Choroid plexus epithelial cell (primary cell): ENCODE data around the gene SIRT5.

Source experiments
- DNase-seq: peaks from one replicate; pipeline ENCODE4 v3.0.0-alpha.2; 2010; ENCODE audit warnings: low read depth
- H3K4me3 ChIP-seq: 2 replicates; pipeline ENCODE4 v1.5.1; 2011; ENCODE audit warnings: low read depth, mild to moderate bottlenecking, control low read depth, low read length, moderate library complexity
- CTCF ChIP-seq: conservative IDR thresholded peaks from 2 replicates; pipeline ENCODE4 v1.5.1; 2011; ENCODE audit warnings: low read depth, mild to moderate bottlenecking, control low read depth, inconsistent platforms, low read length, moderate library complexity

The SIRT5 gene

DNA sequence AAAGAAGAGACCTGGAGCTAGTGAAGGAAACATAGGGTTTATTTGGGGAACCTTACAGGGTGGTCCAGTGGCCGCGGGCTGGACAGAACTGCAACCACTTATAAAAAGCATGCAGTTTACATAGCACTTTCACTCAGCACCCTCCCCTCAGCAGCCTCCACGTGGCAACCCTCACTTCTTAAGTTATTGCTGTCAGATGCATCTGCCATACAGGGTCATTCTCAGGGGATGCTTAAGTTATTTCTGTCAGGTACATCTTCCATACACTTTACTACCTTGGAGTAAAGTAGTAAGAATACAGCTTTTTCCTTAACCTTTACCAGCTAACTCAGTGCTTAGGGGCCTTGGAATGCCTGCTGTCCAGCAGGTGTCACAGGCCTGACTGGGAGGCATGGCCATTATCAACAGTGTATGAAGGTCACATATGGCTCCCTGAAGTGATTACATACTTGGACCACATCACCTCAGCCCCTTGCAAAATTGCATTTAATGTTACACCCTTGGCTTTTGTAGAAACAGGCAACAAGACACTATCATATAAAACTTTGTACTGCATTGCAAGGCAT, 38.7 kb downstream of the SIRT5 start:
- TF ChIP-seq CTCF = no peak
- no peak overlapping the region for H3K4me3 ChIP-seq
- no peak for DNase-seq

DNA sequence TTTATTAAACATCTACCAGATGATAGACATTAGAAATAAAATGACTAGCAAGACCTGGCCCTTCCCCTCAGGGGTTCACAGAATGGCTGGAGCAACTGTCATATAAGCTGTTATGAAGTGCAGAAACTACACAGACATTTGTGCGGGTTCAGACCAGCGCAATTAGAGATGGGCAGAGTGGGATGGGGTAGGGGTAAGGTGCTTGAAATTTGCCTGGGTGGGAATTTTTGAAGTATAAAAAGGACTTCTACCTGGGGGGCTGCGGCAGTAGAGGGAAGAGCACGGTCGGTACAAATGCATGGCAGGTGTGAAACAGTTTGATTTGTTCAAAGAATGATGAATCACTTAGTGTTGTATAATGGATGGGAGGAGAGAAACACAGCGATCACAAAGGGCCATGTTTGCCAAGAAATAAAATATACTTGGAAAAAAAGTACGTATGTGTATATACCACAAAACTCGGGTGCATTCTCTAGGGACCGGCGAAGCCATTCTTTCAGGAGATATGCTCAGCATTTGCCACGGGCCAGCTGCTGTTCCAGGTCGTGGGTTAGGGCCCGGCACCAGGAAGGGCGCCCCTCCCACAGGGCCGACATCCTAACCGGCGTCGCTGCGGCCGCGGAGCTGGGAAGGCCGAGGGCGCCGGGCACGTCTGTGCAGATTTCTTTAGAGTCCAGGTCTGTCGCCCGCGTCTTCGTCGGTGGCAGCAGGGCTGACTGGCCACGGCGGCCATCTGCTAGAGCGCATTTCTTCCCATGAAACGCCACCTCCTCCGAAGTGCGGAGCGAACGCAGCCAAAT, 39.9 kb downstream of the SIRT5 start:
- DNase-seq = peak; percentile 52
- H3K4me3 ChIP-seq = peak overlapping the region; percentile 94
- no peak for TF ChIP-seq CTCF

DNA sequence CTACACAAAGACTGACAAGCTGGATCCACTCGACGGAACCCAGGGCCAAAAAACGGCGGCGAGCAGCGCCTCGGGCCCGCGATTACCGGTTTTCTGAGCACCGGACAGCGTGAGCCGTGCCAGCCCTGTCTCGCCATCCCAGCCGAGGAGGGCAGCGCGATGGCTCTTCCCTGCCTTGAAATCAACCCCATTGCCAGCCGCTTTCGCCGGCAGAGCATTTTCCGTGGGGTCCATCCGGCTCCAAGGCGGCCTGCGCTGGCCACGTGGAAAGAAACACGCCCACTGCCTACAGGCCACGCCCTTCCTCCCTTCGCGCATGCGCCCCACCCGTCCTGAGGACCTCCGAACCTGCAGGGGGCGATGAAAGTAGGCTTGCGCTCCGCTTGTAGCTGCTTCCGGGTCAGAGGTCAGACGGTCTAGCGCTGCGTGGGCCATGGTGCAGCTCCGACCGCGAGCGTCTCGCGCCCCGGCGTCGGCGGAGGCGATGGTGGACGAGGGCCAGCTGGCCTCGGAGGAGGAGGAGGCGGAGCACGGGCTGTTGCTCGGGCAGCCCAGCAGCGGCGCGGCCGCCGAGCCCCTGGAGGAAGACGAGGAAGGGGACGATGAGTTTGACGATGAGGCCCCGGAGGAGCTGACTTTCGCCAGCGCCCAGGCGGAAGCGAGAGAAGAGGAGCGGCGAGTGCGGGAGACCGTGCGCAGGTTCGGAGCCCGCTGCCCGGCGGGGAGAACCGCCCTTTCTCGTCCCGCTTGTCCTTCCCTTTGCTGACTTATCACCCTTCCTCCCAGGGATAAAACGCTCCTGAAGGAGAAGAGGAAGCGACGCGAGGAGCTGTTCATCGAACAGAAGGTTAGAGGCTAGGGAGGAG, 40.8 kb downstream of the SIRT5 start, which contains the start of gene NOL7:
Gene NOL7, plus strand, starts transcription at position 410 of the 866 bp plus-strand sequence. Its CDS starts 24 bp downstream, at position 434.
- peak; percentile 99 for DNase-seq
- peak within 1 kb of the TSS; percentile 94 for H3K4me3 ChIP-seq
- peak; percentile 87 for TF ChIP-seq CTCF

- no peak for TF ChIP-seq CTCF
- peak; percentile 39 for DNase-seq
- H3K4me3 ChIP-seq = peak overlapping the region; percentile 94
These were observed 41.4 kb downstream of the SIRT5 start for GRCh38 chr6:13615792-13616120.

- no peak for TF ChIP-seq CTCF
- no peak overlapping the region for H3K4me3 ChIP-seq
- DNase-seq = no peak
These were observed 42.7 kb downstream of the SIRT5 start for GRCh38 chr6:13617066-13617465.

DNA sequence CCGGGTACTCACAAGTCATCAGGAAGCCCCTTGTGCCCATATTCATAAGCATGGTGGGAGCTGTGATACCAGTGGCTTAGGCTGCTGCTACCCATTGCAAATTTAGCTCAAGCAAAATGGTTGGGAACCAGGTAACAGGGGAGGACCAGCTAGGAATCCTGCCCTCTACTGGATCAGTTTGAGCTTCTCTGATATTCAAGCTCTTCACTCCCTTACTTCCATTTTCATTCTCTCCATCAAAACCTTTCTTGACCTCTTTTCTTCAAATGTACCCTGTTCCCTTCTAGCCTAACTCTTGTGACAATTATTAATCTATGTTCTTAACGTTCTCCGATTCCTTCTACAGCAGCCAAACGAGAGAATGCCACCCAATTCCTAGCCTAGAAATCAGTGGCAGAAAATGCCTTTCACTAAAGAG, 50.5 kb downstream of the SIRT5 start:
- H3K4me3 ChIP-seq = no peak overlapping the region
- peak; percentile 68 for TF ChIP-seq CTCF
- peak; percentile 66 for DNase-seq
